Endothelial cell of umbilical vein (primary cell): ENCODE results near the gene SLC12A9. TPM values are rescaled to one million over a fixed set of nuclear protein-coding genes. Genes with fewer than 3 reads are reported as not detected.

ENCODE experiments used
- BruUV-seq: library from RNA; stranded (reverse); fragments of 400-500 nt; replicated peaks from 2 replicates; lab custom pipeline; 2021; lab: Mats Ljungman, UMichigan
- CTCF ChIA-PET: fragments of 300-600, 350-600 bp; sonication (Branson Sonifier 250); formaldehyde crosslinking; loops from one replicate; lab custom pipeline; 2021; ENCODE audit warnings: antibody characterized with exemption, inconsistent platforms; lab: Charles Lee
- POLR2A ChIA-PET: fragments of 300-600, 350-600 bp; sonication (Branson Sonifier 250); formaldehyde crosslinking; loops from one replicate; lab custom pipeline; 2021; ENCODE audit warnings: antibody characterized with exemption, inconsistent platforms; lab: Charles Lee
- DNase-seq: peaks from one replicate; pipeline ENCODE4 v3.0.0-alpha.2; 2011; ENCODE audit warnings: low read depth, low spot score
- FAIRE-seq: peaks from 2 replicates; lab custom pipeline; 2011; peaks lifted over from hg19 to GRCh38; lab: Jason Lieb, UNC
- H2AFZ ChIP-seq: 2 replicates; pipeline ENCODE4 v1.6.0; 2012; ENCODE audit warnings: low read depth, low read length, control low read depth, inconsistent platforms
- H3K27ac ChIP-seq: 2 replicates; pipeline ENCODE4 v1.5.1; 2011; ENCODE audit warnings: low read depth, mild to moderate bottlenecking, control low read depth, low read length, moderate library complexity; ENCODE audit not compliant: insufficient read depth
- H3K27me3 ChIP-seq, 2 experiments: 2 replicates each; pipeline versions ENCODE4 v1.6.0 to v1.6.1; 2011; ENCODE audit warnings: low read length in 2 of 2, mixed read lengths in 1 of 2; ENCODE audit not compliant: control insufficient read depth in 2 of 2, insufficient read depth in 2 of 2
- H3K36me3 ChIP-seq, 2 experiments: 2 replicates in 1 of 2; 3 replicates in 1 of 2; pipeline ENCODE4 v1.5.1; 2011; ENCODE audit warnings: low read length in 2 of 2, mild to moderate bottlenecking in 1 of 2, moderate library complexity in 1 of 2; ENCODE audit not compliant: control insufficient read depth in 2 of 2, insufficient read depth in 2 of 2; ENCODE audit errors: extremely low read depth in 1 of 2
- H3K4me1 ChIP-seq: 3 replicates; pipeline ENCODE4 v1.5.1; 2011; ENCODE audit warnings: mild to moderate bottlenecking, low read length; ENCODE audit not compliant: control insufficient read depth, insufficient read depth; ENCODE audit errors: extremely low read depth
- H3K4me2 ChIP-seq: 2 replicates; pipeline ENCODE4 v1.6.1; 2011; ENCODE audit warnings: low read length, control low read depth, mixed read lengths; ENCODE audit not compliant: insufficient read depth
- H3K4me3 ChIP-seq, 3 experiments: fragments of 200-600 bp in 1 of 3; sonication (generic), shearing (Covaris generic) in 1 of 3; replicated peaks in 1 of 3; 2 replicates each; pipeline ENCODE4 v1.5.1; 2011 to 2016; ENCODE audit warnings: control low read depth in 3 of 3, low read length in 3 of 3, mild to moderate bottlenecking in 2 of 3, inconsistent platforms in 1 of 3, low read depth in 1 of 3, moderate library complexity in 1 of 3; ENCODE audit not compliant: insufficient read depth in 1 of 3
- H3K79me2 ChIP-seq: 2 replicates; pipeline ENCODE4 v1.6.0; 2012; ENCODE audit warnings: low read length, inconsistent platforms; ENCODE audit not compliant: control insufficient read depth, insufficient read depth
- H3K9ac ChIP-seq: replicated peaks from 2 replicates; pipeline ENCODE3; 2011; ENCODE audit warnings: low read length, control low read depth; ENCODE audit not compliant: insufficient read depth; ENCODE audit errors: extremely low read depth
- H3K9me1 ChIP-seq: replicated peaks from 3 replicates; pipeline ENCODE4 v1.6.0; 2011; ENCODE audit warnings: mild to moderate bottlenecking, low read length; ENCODE audit not compliant: control insufficient read depth, insufficient read depth; ENCODE audit errors: extremely low read depth
- H3K9me3 ChIP-seq: replicated peaks from 2 replicates; pipeline ENCODE4 v1.5.1; 2012; ENCODE audit warnings: low read length, inconsistent platforms; ENCODE audit not compliant: control insufficient read depth, insufficient read depth
- H4K20me1 ChIP-seq: replicated peaks from 2 replicates; pipeline ENCODE3; 2011; ENCODE audit warnings: mild to moderate bottlenecking, low read length; ENCODE audit not compliant: control insufficient read depth, insufficient read depth; ENCODE audit errors: extremely low read depth
- GATA2 ChIP-seq: IDR thresholded peaks from 2 replicates; pipeline ENCODE4 v1.7.0; 2011; ENCODE audit warnings: low read depth, mild to moderate bottlenecking, moderate library complexity, mixed read lengths, low read length; ENCODE audit not compliant: insufficient read length, insufficient read depth
- POLR2A ChIP-seq: IDR thresholded peaks from 2 replicates; pipeline ENCODE4 v1.6.1; 2012; ENCODE audit warnings: low read depth, mild to moderate bottlenecking, control low read depth, low read length
- POLR2AphosphoS5 ChIP-seq: IDR thresholded peaks from 2 replicates; pipeline ENCODE4 v1.6.1; 2012; ENCODE audit warnings: low read depth, mild to moderate bottlenecking, control low read depth, low read length, moderate library complexity; ENCODE audit not compliant: insufficient read depth
- dilution Hi-C: fragments of 300-500 bp; cut with MboI; formaldehyde crosslinking; loops from one replicate; pipeline ENCODE4 v1.15.0; 2019; ENCODE audit warnings: low sequenced_read_pairs; ENCODE audit not compliant: extremely low pct_ligation_motif_present
- intact Hi-C: fragments of 100-400 bp; cut with micrococcal nuclease; formaldehyde crosslinking; loops from one replicate; pipeline ENCODE4 v1.10.0; 2022
- microRNA-seq: library from miRNA; unstranded; fragments of <30 nt; microRNA quantifications from one replicate; pipeline ENCODE4 v1.2.0, GENCODE V29; 2021; ENCODE audit warnings: borderline number of aligned reads, borderline replicate concordance
- polyA plus RNA-seq, 4 experiments: library from polyadenylated mRNA; depleted of rRNA in 3 of 4; stranded (reverse) in 3 of 4; unstranded in 1 of 4; fragments of >200 nt; gene quantifications; 2 replicates each; pipeline versions ENCODE4 v1.2.1 to v1.2.3, GENCODE V29; 2011 to 2012; ENCODE audit warnings: missing spikeins in 1 of 4
- small RNA-seq: library from RNA; depleted of rRNA; stranded (forward); fragments of <200 nt; gene quantifications from one replicate; pipeline ENCODE3, GENCODE V24; 2012; ENCODE audit warnings: low replicate concordance, low read depth; ENCODE audit not compliant: insufficient read depth, insufficient read length
- total RNA-seq: library from RNA; stranded (reverse); gene quantifications from 2 replicates; pipeline ENCODE4 v1.2.3, GENCODE V29; 2021

The SLC12A9 gene
- total and polyA plus RNA-seq, 2 donors (not counting 3 experiments of a cell fraction or from before 2014, with no cell fraction given), result 35.0 to 37.0 TPM

DNA sequence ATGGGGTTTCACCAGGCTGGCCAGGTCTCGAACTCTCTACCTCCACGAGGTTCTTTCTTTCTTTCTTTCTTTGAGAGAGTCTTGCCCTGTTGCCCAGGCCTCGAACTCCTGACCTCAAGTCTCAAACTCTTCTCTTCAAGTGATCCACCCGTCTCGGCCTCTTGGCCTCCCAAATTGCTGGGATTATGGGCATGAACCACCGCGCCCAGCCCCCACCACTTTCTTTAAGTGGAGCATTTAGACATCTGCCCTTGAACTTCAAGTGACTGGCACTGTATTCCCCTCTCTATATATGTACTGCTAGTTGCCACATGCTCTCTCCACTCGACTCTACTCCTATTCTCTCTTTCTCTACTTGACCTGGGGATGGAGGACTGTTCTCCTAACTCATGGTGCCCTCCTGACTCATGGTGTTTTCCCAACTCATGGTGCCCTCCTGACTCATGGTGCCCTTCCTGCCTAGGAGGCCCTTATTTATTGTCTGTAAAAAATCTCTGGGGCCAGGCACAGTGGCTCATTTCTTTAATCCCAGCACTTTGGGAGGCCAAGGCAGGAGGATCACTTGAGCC, 62.5 kb downstream of the SLC12A9 start:
- no peaks in the 10 kb centered on the region for H3K9me3 ChIP-seq
- no peaks in the 10 kb centered on the region for H3K36me3 ChIP-seq
- no peaks in the 10 kb centered on the region for H4K20me1 ChIP-seq
- no peak overlapping the region for H2AFZ ChIP-seq
- H3K4me1 ChIP-seq, result no peaks in the 10 kb centered on the region
- H3K9me1 ChIP-seq, result no peaks in the 10 kb centered on the region
- H3K4me3 ChIP-seq, result no peak overlapping the region
- H3K9ac ChIP-seq, result no peak overlapping the region
- FAIRE-seq, result no peak
- no peak overlapping the region for H3K4me2 ChIP-seq
- TF ChIP-seq POLR2AphosphoS5 (no peak), GATA2 (no peak), POLR2A (no peak)
- no peaks in the 10 kb centered on the region for H3K79me2 ChIP-seq
- POLR2A ChIA-PET, result no interaction called here
- dilution Hi-C loops (no loop called here), intact Hi-C loops (no loop called here)
- no peak for DNase-seq
- H3K27me3 ChIP-seq, result no peaks in the 10 kb centered on the region
- no peak overlapping the region for H3K27ac ChIP-seq
- no TSS peak for BruUV-seq
- CTCF ChIA-PET, result no interaction called here

Small RNAs within 50 kb of the gene (microRNA-seq; reads per million reads assigned to microRNA genes)
- gene MIR6875, result not detected

Small RNAs within 50 kb of the gene (small RNA-seq; reads per million reads assigned to genes)
- gene RN7SL549P (not detected), gene RN7SL750P (not detected)

Other genes with a start within 250 kb of the SLC12A9 start
- 24.2 and 24.4 TPM in 2 replicates for gene MOSPD3, start 240.2 kb upstream of the SLC12A9 start, total RNA-seq
- gene MOSPD3, start 240.2 kb upstream of the SLC12A9 start, polyA plus RNA-seq, result 40.7 and 53.5 TPM in 2 replicates
- gene TFR2, start 211.2 kb upstream of the SLC12A9 start, total RNA-seq, result 0.60 and 0.95 TPM in 2 replicates
- 0.32 and 0.37 TPM in 2 replicates for gene TFR2, start 211.2 kb upstream of the SLC12A9 start, polyA plus RNA-seq
- not detected in 2 replicates for gene ACTL6B, start 196.3 kb upstream of the SLC12A9 start, total RNA-seq
- gene ACTL6B, start 196.3 kb upstream of the SLC12A9 start, polyA plus RNA-seq, result not detected in 2 replicates
- 297 and 300 TPM in 2 replicates for gene GNB2, start 179.0 kb upstream of the SLC12A9 start, total RNA-seq
- gene GNB2, start 179.0 kb upstream of the SLC12A9 start, polyA plus RNA-seq, result 433 and 502 TPM in 2 replicates
- 37.3 and 46.3 TPM in 2 replicates for gene GIGYF1, start 158.5 kb upstream of the SLC12A9 start, total RNA-seq
- 13.6 and 17.2 TPM in 2 replicates for gene GIGYF1, start 158.5 kb upstream of the SLC12A9 start, polyA plus RNA-seq
- gene POP7, start 146.6 kb upstream of the SLC12A9 start, total RNA-seq, result 47.4 and 48.0 TPM in 2 replicates
- gene POP7, start 146.6 kb upstream of the SLC12A9 start, polyA plus RNA-seq, result 48.8 and 68.2 TPM in 2 replicates
- gene EPO, start 132.2 kb upstream of the SLC12A9 start, total RNA-seq, result not detected in 2 replicates
- not detected in 2 replicates for gene EPO, start 132.2 kb upstream of the SLC12A9 start, polyA plus RNA-seq
- gene ZAN, start 119.1 kb upstream of the SLC12A9 start, total RNA-seq, result not detected in 2 replicates
- not detected in 2 replicates for gene ZAN, start 119.1 kb upstream of the SLC12A9 start, polyA plus RNA-seq
- 148 and 193 TPM in 2 replicates for gene EPHB4, start 25.2 kb upstream of the SLC12A9 start, total RNA-seq
- 240 and 274 TPM in 2 replicates for gene EPHB4, start 25.2 kb upstream of the SLC12A9 start, polyA plus RNA-seq
- gene TRIP6, start 14.7 kb downstream of the SLC12A9 start, total RNA-seq, result 84.5 and 90.3 TPM in 2 replicates
- 88.6 and 90.3 TPM in 2 replicates for gene TRIP6, start 14.7 kb downstream of the SLC12A9 start, polyA plus RNA-seq
- gene SRRT, start 22.4 kb downstream of the SLC12A9 start, total RNA-seq, result 199 and 202 TPM in 2 replicates
- 51.9 and 58.6 TPM in 2 replicates for gene SRRT, start 22.4 kb downstream of the SLC12A9 start, polyA plus RNA-seq
- gene UFSP1, start 37.0 kb downstream of the SLC12A9 start, total RNA-seq, result 0.93 and 1.6 TPM in 2 replicates
- gene UFSP1, start 37.0 kb downstream of the SLC12A9 start, polyA plus RNA-seq, result 0.84 and 1.1 TPM in 2 replicates
- 0.18 TPM in 2 replicates for gene ACHE, start 43.2 kb downstream of the SLC12A9 start, total RNA-seq
- 0.28 and 0.48 TPM in 2 replicates for gene ACHE, start 43.2 kb downstream of the SLC12A9 start, polyA plus RNA-seq
- gene MUC3A, start 96.8 kb downstream of the SLC12A9 start, total RNA-seq, result not detected in 2 replicates
- gene MUC3A, start 96.8 kb downstream of the SLC12A9 start, polyA plus RNA-seq, result not detected in 2 replicates
- not detected in 2 replicates for gene MUC12, start 116.9 kb downstream of the SLC12A9 start, total RNA-seq
- gene MUC12, start 116.9 kb downstream of the SLC12A9 start, polyA plus RNA-seq, result not detected in 2 replicates
- not detected in 2 replicates for gene MUC17, start 167.4 kb downstream of the SLC12A9 start, total RNA-seq
- gene MUC17, start 167.4 kb downstream of the SLC12A9 start, polyA plus RNA-seq, result not detected in 2 replicates
- 21.8 and 25.1 TPM in 2 replicates for gene TRIM56, start 232.8 kb downstream of the SLC12A9 start, total RNA-seq
- 1.9 and 2.3 TPM in 2 replicates for gene TRIM56, start 232.8 kb downstream of the SLC12A9 start, polyA plus RNA-seq